ENCODE measurements around the gene ENG.
"Not testable (repeated sequence)": the region's sequence is repeated elsewhere in the genome, so short reads cannot be mapped to it uniquely, and the experiment has no call there.

Gene ENG

DNA sequence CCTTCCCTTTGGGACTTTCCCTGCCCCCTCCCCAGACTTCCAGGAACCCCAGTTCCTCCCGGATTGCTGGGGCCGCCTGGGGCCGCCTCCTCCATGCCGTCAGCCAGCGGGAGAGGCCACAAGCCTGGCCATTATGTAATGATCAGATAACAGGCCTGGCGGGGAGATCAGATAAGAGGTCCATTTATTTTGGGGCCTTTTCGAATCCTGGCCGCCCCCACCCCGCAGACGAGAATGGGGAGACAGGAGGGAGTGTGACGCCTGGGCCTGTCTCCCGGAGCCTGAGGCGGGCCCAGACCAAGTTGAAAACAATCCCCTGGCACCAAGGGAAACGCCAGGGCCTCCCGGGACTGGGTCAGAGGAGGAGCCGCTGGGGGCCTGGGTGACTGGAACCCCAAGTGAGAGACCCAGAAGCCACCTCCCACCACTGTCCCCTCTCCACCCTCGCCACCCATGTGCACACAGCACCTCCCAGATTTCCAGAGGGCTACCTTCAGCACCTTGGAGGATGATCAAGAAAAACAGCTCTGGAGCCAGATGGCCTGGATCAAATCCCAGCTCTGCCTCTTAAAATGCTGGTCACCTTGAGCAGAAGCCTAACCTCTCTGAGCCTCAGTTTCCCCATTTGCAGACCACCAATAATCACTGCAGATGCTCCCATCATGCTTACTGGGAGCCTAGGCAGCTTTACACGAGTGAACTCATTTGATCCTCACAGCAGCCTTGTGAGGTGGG lies 7.8 kb downstream of the ENG start:
- TF ChIP-seq, protein P1, sequence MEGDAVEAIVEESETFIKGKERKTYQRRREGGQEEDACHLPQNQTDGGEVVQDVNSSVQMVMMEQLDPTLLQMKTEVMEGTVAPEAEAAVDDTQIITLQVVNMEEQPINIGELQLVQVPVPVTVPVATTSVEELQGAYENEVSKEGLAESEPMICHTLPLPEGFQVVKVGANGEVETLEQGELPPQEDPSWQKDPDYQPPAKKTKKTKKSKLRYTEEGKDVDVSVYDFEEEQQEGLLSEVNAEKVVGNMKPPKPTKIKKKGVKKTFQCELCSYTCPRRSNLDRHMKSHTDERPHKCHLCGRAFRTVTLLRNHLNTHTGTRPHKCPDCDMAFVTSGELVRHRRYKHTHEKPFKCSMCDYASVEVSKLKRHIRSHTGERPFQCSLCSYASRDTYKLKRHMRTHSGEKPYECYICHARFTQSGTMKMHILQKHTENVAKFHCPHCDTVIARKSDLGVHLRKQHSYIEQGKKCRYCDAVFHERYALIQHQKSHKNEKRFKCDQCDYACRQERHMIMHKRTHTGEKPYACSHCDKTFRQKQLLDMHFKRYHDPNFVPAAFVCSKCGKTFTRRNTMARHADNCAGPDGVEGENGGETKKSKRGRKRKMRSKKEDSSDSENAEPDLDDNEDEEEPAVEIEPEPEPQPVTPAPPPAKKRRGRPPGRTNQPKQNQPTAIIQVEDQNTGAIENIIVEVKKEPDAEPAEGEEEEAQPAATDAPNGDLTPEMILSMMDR (IDR thresholded peaks at IDR 0.05; ENCODE audit: low read depth, low read length), result no peak
- H3K4me3 ChIP-seq (ENCODE audit: low read depth, low read length), result no peak overlapping the region

DNA sequence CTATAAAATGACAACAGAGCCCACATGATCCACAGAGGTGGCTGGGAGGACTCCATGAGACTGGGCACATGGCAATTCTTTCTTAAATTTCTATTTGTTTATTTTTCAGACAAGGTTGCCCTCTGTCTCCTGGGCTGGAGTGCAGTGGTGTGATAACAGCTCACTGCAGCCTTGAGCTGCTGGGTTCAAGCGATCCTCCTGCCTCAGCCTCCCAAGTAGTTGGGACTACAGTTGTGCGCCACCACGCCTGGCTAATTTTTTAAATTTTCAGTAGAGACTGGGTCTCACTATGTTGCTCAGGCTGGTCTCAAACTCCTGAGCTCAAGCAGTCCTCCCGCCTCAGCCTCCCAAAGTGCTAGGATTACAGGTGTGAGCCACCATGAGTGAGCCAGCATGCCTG lies 8.8 kb downstream of the ENG start:
- H3K4me3 ChIP-seq (ENCODE audit: low read depth, low read length), result not testable (repeated sequence)

DNA sequence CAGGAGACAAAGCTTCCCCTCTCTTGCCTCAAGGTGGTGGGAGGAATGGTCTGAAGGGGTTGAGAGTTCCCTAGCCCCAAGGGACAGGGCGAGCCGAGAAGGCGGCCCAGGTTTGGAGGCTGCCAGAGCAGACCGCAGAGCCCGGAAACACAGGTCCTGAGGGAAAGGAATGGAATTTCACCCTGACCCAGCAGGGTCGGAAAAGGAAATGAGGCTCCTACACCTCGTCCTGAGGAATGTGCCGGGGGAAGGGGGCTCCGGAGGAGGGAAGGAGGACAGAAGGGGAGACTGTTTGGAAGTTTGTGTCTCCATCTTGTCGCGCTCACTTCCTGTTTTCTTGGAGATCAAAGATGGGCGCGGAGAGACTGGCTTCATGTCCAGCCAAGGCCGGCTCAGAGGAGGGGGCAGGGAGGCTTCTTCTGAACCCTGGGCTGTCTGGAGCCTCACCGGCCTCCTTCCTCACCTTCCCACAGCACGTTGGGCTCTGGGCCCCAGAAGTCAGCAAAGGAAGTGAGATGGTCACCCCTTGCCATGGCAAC lies 9.6 kb downstream of the ENG start:
- no peak overlapping the region for H3K4me3 ChIP-seq (ENCODE audit: low read depth, low read length)
- TF ChIP-seq, protein P1 (IDR thresholded peaks at IDR 0.05; ENCODE audit: low read depth, low read length), result no peak

DNA sequence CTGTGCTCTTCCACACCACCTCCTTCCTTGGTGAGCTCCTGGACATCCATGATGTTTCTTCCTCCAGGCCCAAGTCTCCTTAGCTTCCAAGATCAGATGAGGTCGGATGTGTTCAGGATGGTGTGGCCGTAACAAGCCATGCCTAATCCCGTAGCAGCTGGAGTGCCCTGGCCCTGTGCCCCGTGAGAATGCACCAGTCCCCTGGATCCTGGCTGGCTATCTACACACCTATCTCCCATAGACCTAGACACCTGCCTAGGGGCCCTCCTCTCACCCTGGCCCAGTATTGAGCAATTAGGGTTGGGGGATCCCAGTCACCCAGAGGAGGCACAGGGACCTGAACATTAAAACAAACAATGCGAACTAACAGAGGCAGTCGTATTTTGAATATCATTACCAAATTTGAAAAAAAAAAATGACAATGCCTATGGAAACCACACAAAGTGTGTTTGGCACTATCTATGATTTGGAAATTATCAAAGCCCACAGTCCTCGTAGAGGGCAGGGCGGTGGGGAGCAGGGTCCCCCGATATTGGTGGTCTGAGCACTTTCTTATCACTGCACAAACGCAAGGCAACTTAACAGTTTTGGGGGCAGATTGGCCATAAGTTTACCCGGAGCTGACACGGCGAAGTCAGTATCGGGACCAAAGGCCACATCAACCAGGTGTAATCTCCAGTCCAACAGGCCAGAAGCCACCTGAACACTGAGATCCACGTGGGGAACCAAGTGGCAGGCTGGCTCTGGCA lies 13.2 kb downstream of the ENG start:
- no peak overlapping the region for H3K4me3 ChIP-seq (ENCODE audit: low read depth, low read length)
- TF ChIP-seq, protein P1 (IDR thresholded peaks at IDR 0.05; ENCODE audit: low read depth, low read length), result no peak

DNA sequence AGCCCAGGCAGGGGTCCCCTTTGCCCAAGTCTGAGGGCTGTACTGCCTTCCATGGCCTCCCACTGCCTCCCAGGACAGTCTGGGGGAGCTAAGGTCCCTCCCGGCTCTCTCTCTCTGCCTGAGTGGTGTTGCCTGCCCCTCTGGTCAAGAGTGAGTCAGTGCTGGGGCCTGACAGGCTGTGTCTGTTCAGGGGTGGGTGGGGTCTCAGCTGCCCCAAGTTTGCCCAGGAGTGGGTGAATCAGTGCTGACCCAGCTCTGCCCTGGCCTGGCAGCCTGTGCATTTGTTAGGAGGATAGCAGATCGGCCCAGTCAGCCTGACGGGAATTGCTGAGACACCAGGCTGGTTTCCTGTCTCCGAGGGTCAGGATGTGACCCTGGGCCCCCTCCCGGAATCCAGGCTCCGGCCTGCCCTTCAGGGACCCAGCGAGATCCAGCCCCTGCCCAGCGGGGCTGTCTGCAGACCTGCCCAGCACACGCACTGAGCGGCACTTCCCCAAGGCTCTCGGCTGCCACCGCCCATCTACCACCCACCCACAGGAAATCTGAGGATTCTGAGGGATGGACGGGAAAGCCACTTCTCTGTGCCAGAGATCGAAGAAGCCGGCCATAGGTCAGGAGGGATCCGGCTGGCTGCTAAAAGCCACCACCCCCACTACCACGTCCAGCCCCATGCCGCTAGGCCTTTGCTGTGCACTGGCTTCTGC lies 15.9 kb downstream of the ENG start:
- TF ChIP-seq, protein P1 (IDR thresholded peaks at IDR 0.05; ENCODE audit: low read depth, low read length), result no peak
- peak overlapping the region; percentile 26 for H3K4me3 ChIP-seq (ENCODE audit: low read depth, low read length)

DNA sequence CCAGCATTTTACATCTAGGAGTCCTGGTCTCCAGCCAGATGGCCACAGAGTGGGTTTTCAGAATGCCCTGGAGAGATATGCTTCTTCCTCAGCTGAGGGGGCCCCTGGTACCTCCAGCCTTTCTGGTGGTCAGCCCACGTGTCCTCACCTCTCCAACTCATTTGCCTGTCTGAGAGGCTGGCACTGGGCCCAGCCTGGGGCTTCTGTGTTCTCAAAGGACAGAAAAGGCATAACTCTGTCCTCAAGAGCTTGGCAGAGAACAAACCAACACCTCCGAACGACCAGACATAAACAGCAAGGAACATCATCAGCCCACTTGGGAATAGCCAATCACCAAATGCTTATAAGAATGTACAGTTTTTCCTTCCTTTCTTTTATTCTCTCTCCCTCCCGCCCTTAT lies 17.1 kb downstream of the ENG start:
- TF ChIP-seq, protein P1 (IDR thresholded peaks at IDR 0.05; ENCODE audit: low read depth, low read length), result no peak
- no peak overlapping the region for H3K4me3 ChIP-seq (ENCODE audit: low read depth, low read length)

DNA sequence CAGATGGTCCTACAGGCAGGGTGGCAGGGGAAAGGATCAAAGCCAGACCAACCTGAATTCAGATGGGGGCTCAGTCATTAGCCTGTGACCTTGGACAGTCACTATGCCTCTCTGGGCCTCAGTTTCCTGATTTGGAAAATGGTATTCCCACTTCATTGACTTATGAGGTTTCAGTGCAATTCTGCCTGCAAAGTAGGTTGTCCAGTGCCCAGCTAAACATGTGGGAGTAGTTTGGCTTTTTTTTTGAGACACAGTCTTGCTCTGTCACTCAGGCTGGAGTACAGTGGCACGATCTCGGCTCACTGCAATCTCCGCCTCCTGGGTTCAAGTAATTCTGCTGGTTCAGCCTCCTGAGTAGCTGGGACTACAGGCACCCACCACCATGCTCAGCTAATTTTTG lies 17.9 kb downstream of the ENG start:
- not testable (repeated sequence) for H3K4me3 ChIP-seq (ENCODE audit: low read depth, low read length)

DNA sequence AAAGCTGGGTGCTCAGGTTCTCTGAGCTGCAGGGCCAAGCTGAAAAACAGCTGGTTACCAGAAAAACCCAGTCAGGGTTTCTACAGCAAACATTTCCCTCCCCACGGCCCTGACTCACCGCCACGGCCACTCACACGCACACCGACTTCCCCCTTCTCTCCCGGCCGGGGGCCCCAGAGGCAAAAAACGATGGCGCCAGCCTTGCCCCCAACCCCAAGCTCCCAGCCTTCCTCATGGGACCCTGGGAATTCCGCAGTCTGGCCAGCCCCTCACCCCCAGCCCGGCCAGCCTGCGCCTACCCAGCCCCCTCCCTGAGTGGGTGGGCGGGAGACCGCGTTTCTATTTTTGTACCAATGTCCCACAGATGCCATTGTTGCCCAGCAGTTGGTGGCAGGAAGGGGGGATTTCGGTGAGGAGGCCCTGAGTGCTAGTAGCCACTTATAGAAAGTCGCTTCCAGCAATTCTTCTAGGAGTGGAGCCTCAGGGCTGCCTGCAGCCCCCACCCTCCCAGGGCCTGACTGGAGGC lies 18.4 kb downstream of the ENG start:
- TF ChIP-seq, protein P1 (IDR thresholded peaks at IDR 0.05; ENCODE audit: low read depth, low read length), result no peak
- peak overlapping the region; percentile 20; the same call in 1 of the 2 replicates for H3K4me3 ChIP-seq (ENCODE audit: low read depth, low read length)

Data from WI38 (cell line).